Keratinocyte (primary cell): Measurements from ENCODE around the gene GPR146. TPM values are rescaled to one million over a fixed set of nuclear protein-coding genes. Genes with fewer than 3 reads are reported as not detected.

ENCODE experiments used
- DNase-seq: peaks from one replicate; pipeline ENCODE4 v3.0.0-alpha.2; 2011; ENCODE audit warnings: low read depth, missing footprints, low spot score
- FAIRE-seq: peaks from 2 replicates; lab custom pipeline; 2011; peaks lifted over from hg19 to GRCh38; lab: Jason Lieb, UNC
- H2AFZ ChIP-seq: 2 replicates; pipeline ENCODE4 v1.6.0; 2012; ENCODE audit warnings: low read length, control low read depth, inconsistent platforms; ENCODE audit not compliant: control insufficient read depth
- H3K27ac ChIP-seq: 2 replicates; pipeline ENCODE4 v1.5.1; 2011; ENCODE audit warnings: low read length; ENCODE audit not compliant: control insufficient read depth, insufficient read depth
- H3K27me3 ChIP-seq: 3 replicates; pipeline ENCODE4 v1.6.0; 2011; ENCODE audit warnings: low read length; ENCODE audit not compliant: control insufficient read depth, insufficient read depth; ENCODE audit errors: extremely low read depth
- H3K36me3 ChIP-seq, 2 experiments: 2 replicates in 1 of 2; 3 replicates in 1 of 2; pipeline ENCODE4 v1.5.1; 2011; ENCODE audit warnings: low read length in 2 of 2, mild to moderate bottlenecking in 1 of 2; ENCODE audit not compliant: control insufficient read depth in 2 of 2, insufficient read depth in 2 of 2; ENCODE audit errors: extremely low read depth in 1 of 2
- H3K4me1 ChIP-seq: 3 replicates; pipeline ENCODE4 v1.5.1; 2011; ENCODE audit warnings: low read length; ENCODE audit not compliant: control insufficient read depth, insufficient read depth; ENCODE audit errors: extremely low read depth
- H3K4me2 ChIP-seq: 3 replicates; pipeline ENCODE4 v1.6.0; 2011; ENCODE audit warnings: low read depth, low read length; ENCODE audit not compliant: control insufficient read depth, insufficient read depth; ENCODE audit errors: extremely low read depth
- H3K4me3 ChIP-seq, 3 experiments: fragments of 200-600 bp in 1 of 3; sonication (generic) in 1 of 3; 2 replicates in 2 of 3; 3 replicates in 1 of 3; pipeline ENCODE4 v1.5.1; 2011 to 2016; ENCODE audit warnings: low read length in 3 of 3, mild to moderate bottlenecking in 3 of 3, control low read depth in 2 of 3, inconsistent platforms in 1 of 3, low read depth in 1 of 3, mixed read lengths in 1 of 3, mixed run types in 1 of 3, moderate library complexity in 1 of 3; ENCODE audit not compliant: control insufficient read depth in 2 of 3, insufficient read depth in 2 of 3; ENCODE audit errors: extremely low read depth in 1 of 3
- H3K79me2 ChIP-seq: 2 replicates; pipeline ENCODE4 v1.6.0; 2012; ENCODE audit warnings: low read length; ENCODE audit not compliant: control insufficient read depth, insufficient read depth
- H3K9ac ChIP-seq: 3 replicates; pipeline ENCODE4 v1.6.0; 2011; ENCODE audit warnings: low read length; ENCODE audit not compliant: control insufficient read depth, insufficient read depth; ENCODE audit errors: extremely low read depth
- H3K9me1 ChIP-seq: 3 replicates; pipeline ENCODE4 v1.6.0; 2011; ENCODE audit warnings: low read length; ENCODE audit not compliant: control insufficient read depth, insufficient read depth; ENCODE audit errors: extremely low read depth
- H3K9me3 ChIP-seq: 2 replicates; pipeline ENCODE4 v1.5.1; 2012; ENCODE audit warnings: low read depth, low read length; ENCODE audit not compliant: control insufficient read depth
- H4K20me1 ChIP-seq: 3 replicates; pipeline ENCODE4 v1.6.0; 2011; ENCODE audit warnings: low read length; ENCODE audit not compliant: control insufficient read depth, insufficient read depth; ENCODE audit errors: extremely low read depth
- CTCF ChIP-seq, 3 experiments: IDR thresholded peaks in 1 of 3; conservative IDR thresholded peaks in 1 of 3; optimal IDR thresholded peaks in 1 of 3; 2 replicates in 2 of 3; 3 replicates in 1 of 3; pipeline versions ENCODE3 to v1.5.1; 2011; ENCODE audit warnings: low read length in 3 of 3, mild to moderate bottlenecking in 3 of 3, moderate library complexity in 2 of 3, control low read depth in 1 of 3, inconsistent platforms in 1 of 3; ENCODE audit not compliant: insufficient read depth in 2 of 3; ENCODE audit errors: extremely low read depth in 1 of 3
- EZH2 ChIP-seq: IDR thresholded peaks from one replicate; pipeline ENCODE4 v1.6.1; 2012; ENCODE audit warnings: inconsistent platforms, mild to moderate bottlenecking, low read length, moderate library complexity
- dilution Hi-C: fragments of 300-500 bp; cut with MboI; formaldehyde crosslinking; loops from one replicate; pipeline ENCODE4 v1.7.0; 2020; ENCODE audit warnings: low sequenced_read_pairs; ENCODE audit not compliant: extremely low pct_ligation_motif_present
- polyA plus RNA-seq, 5 experiments: library from polyadenylated mRNA; depleted of rRNA in 3 of 5; stranded (reverse) in 3 of 5; stranded (forward) in 1 of 5; unstranded in 1 of 5; fragments of >200 nt; gene quantifications; 1 replicate in 1 of 5; 2 replicates in 3 of 5; 3 replicates in 1 of 5; pipeline versions ENCODE4 v1.2.1 to v1.2.3, GENCODE V29; 2011 to 2012; ENCODE audit warnings: missing spikeins in 2 of 5, low read depth in 1 of 5, low replicate concordance in 1 of 5

GPR146 gene
- polyA plus RNA-seq, 1 donor (not counting 4 experiments of a cell fraction or from before 2014, with no cell fraction given), result 0.13 TPM

- TF ChIP-seq CTCF (optimal IDR thresholded peaks at IDR 0.05 in 1 of 3, IDR thresholded peaks at IDR 0.05 in 1 of 3, conservative IDR thresholded peaks at IDR 0.05 in 1 of 3; ENCODE audit: extremely low read depth in 1 of 3, insufficient read depth in 2 of 3, low read length in 3 of 3), result no peak
- no peak for TF ChIP-seq EZH2
- Histone ChIP-seq H3K27me3 (no peaks in the 10 kb centered on the region), H3K79me2 (peaks cover 42% of the 10 kb centered on the region), H3K36me3 (peaks cover 0 to 4% of the 10 kb centered on the region in 2 experiments), H3K9me3 (no peaks in the 10 kb centered on the region), H3K4me2 (peak overlapping the region; percentile 79), H3K4me3 (peak overlapping the region; percentile 46 to 71 (median 66)), H2AFZ (peak overlapping the region; percentile 51), H4K20me1 (no peaks in the 10 kb centered on the region), H3K4me1 (peaks cover 13% of the 10 kb centered on the region), H3K27ac (peak overlapping the region; percentile 60), H3K9ac (peak overlapping the region; percentile 69), H3K9me1 (no peaks in the 10 kb centered on the region)
- FAIRE-seq (no peak), DNase-seq (no peak)
- dilution Hi-C loops, result no loop called here
Observed at GRCh38 chr7:1028044-1028770, 16.1 kb upstream of the GPR146 start.

DNA sequence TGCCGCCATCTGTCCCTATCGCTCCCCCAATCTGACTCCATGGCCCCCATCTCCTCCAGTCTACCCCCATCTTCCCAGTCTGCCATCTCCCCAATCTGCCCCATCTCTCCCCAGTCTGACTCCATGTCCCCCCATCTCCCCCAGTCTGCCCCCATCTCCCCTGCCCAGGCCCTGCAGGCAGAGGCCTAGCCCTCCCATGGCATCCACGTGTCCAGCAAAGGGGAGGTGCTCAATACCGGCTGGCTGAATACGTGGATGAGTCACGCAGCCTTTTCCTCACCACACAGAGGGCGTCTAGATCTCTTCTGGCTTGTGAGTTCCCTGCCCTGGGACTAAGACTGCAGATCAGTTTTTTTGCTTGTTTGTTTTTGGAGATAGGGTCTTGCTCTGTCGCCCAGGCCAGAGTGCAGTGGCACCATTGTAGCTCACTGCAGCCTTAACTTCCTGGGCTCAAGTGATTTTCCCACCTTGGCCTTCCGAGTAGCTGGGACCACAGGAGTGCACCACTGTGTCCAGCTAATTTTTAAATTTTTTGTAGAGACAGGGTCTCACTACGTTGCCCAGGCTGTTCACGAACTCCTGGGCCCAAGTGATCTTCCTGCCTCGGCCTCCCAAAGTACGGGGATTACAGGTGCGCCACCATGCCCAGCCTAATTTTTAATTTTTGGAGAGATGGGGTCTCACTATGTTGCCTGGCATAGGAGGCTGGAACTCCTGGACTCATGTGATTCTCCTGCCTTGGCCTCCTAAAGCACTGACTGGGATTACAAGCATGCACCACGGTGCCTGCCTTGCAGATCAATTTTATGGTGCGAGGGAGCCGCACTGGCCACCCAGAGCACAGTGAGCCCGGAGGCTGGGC lies 15.3 kb upstream of the GPR146 start:
- TF ChIP-seq CTCF (optimal IDR thresholded peaks at IDR 0.05 in 1 of 3, IDR thresholded peaks at IDR 0.05 in 1 of 3, conservative IDR thresholded peaks at IDR 0.05 in 1 of 3; ENCODE audit: extremely low read depth in 1 of 3, insufficient read depth in 2 of 3, low read length in 3 of 3), result no peak
- no peak for TF ChIP-seq EZH2
- Histone ChIP-seq H3K79me2 (peaks cover 35% of the 10 kb centered on the region), H3K27ac (peak overlapping the region; percentile 60), H3K4me2 (peak overlapping the region; percentile 67), H4K20me1 (no peaks in the 10 kb centered on the region), H3K36me3 (peaks cover 0 to 4% of the 10 kb centered on the region in 2 experiments), H3K27me3 (no peaks in the 10 kb centered on the region), H3K4me3 (peak overlapping the region; percentile 46 to 71 (median 46)), H2AFZ (peak overlapping the region; percentile 51), H3K9ac (peak overlapping the region; percentile 65), H3K4me1 (peaks cover 13% of the 10 kb centered on the region), H3K9me3 (no peaks in the 10 kb centered on the region), H3K9me1 (no peaks in the 10 kb centered on the region)
- FAIRE-seq (peak; percentile 98), DNase-seq (peak; percentile 50)
- dilution Hi-C loops, result no loop called here
